PC-9 (cell line): ENCODE measurements around the gene LAMB4.

Experiments used
- CTCF ChIP-seq: fragments of 200-600 bp; sonication (generic); conservative IDR thresholded peaks from 2 replicates; pipeline ENCODE4 v1.6.1; 2017; ENCODE audit warnings: mixed run types, antibody characterized with exemption, mild to moderate bottlenecking, moderate library complexity
- EZH2 ChIP-seq: fragments of 200-600 bp; sonication (generic); IDR thresholded peaks from 2 replicates; pipeline ENCODE4 v1.8.0; 2017; ENCODE audit warnings: antibody characterized with exemption, low read depth

- TF ChIP-seq CTCF = no peak
- TF ChIP-seq EZH2 = no peak
Observed at GRCh38 chr7:108130261-108130660, at the start of gene LAMB4.
